RWPE1 (cell line): ENCODE data around the gene GPR107.

Experiments
- CTCF ChIA-PET: fragments of 350-600 bp; sonication (Branson Sonifier 250); formaldehyde crosslinking; extraction: SDS; loops from one replicate; lab custom pipeline; 2021; lab: Yijun Ruan, JAX
- POLR2A ChIA-PET: fragments of 400-600 bp; formaldehyde crosslinking; extraction: SDS; loops from one replicate; lab custom pipeline; 2020; ENCODE audit warnings: antibody characterized with exemption; ENCODE audit not compliant: low non-redundant PET; lab: Yijun Ruan, JAX
- DNase-seq: peaks from one replicate; pipeline ENCODE4 v3.0.0; 2012; ENCODE audit warnings: low spot score
- H3K27ac ChIP-seq: fragments of 450-650 bp; 2 replicates; pipeline ENCODE4 v1.5.1; 2017
- CTCF ChIP-seq: fragments of 450-650 bp; conservative IDR thresholded peaks from 2 replicates; pipeline ENCODE4 v1.5.1; 2017; ENCODE audit warnings: low read depth, mild to moderate bottlenecking

Gene GPR107

GRCh38 chr9:130181678-130182380, 128.1 kb downstream of the GPR107 start:
- ChIA-PET CTCF (interaction anchor here (0.6 to 1.8 kb wide), 2 partner anchors 16 to 46 kb away, joined by 3 to 4 read pairs; no protein-coding TSS in a partner anchor), POLR2A (interaction anchor here (0.6 kb wide), 1 partner anchor 539 kb away, joined by 5 read pairs; no protein-coding TSS in a partner anchor)
- DNase-seq = no peak
- H3K27ac ChIP-seq = peak overlapping the region; percentile 71
- no peak for TF ChIP-seq CTCF

GRCh38 chr9:130182381-130182909, 128.7 kb downstream of the GPR107 start:
- ChIA-PET CTCF (interaction anchor here (1.8 kb wide), 1 partner anchor 15 kb away, joined by 4 read pairs; no protein-coding TSS in a partner anchor), POLR2A (interaction anchor here (0.6 kb wide), 1 partner anchor 9 kb away, joined by 4 read pairs; no protein-coding TSS in a partner anchor)
- no peak for TF ChIP-seq CTCF
- DNase-seq = no peak
- peak overlapping the region; percentile 71 for H3K27ac ChIP-seq

- ChIA-PET CTCF (interaction anchor here (0.8 to 1.8 kb wide), 2 partner anchors 14 to 86 kb away, joined by 4 to 5 read pairs; no protein-coding TSS in a partner anchor), POLR2A (interaction anchor here (0.6 kb wide), 1 partner anchor 10 kb away, joined by 4 read pairs; no protein-coding TSS in a partner anchor)
- no peak for DNase-seq
- TF ChIP-seq CTCF = no peak
- H3K27ac ChIP-seq = peak overlapping the region; percentile 71
Measured at GRCh38 chr9:130183133-130183762, 129.5 kb downstream of the GPR107 start.

- peak overlapping the region; percentile 74 for H3K27ac ChIP-seq
- DNase-seq = no peak
- ChIA-PET POLR2A (no interaction called here), CTCF (interaction anchor here (0.7 kb wide), 1 partner anchor 11 kb away, joined by 4 read pairs; no protein-coding TSS in a partner anchor)
- TF ChIP-seq CTCF = no peak
Measured at GRCh38 chr9:130185017-130185416, 131.3 kb downstream of the GPR107 start.

GRCh38 chr9:130185490-130186031, 131.9 kb downstream of the GPR107 start:
- DNase-seq = no peak
- CTCF ChIA-PET = interaction anchor here (0.6 to 1.9 kb wide), 2 partner anchors 51 to 61 kb away, joined by 3 to 7 read pairs; no protein-coding TSS in a partner anchor
- H3K27ac ChIP-seq = peak overlapping the region; percentile 74
- POLR2A ChIA-PET = no interaction called here
- TF ChIP-seq CTCF = no peak

GRCh38 chr9:130186051-130186450, 132.3 kb downstream of the GPR107 start:
- POLR2A ChIA-PET = no interaction called here
- DNase-seq = no peak
- H3K27ac ChIP-seq = peak overlapping the region; percentile 74
- CTCF ChIA-PET = interaction anchor here (0.6 to 1.9 kb wide), 3 partner anchors 35 to 60 kb away, joined by 3 to 7 read pairs (median 4); no protein-coding TSS in a partner anchor
- no peak for TF ChIP-seq CTCF
